ENCODE measurements around the gene TENM4.

DNA sequence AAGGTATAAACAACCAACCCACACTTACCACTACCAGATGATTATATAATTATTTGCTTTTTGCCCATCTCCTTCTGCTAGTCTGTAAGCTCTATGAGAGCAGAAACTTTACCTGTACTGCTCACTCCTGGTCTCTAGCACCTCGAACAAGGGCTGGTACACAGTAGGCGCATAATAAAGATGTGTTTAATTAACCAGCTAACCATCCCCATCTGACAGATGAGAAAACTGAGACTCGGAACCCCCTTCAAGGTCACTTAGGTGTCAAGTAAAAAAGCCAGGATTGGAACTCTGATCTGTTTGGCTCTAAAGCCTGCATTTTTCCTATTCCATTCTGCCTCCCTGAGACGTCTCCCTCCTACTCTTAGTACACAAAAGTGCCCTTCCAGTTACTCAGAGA, 370.3 kb downstream of the TENM4 start:
- TF ChIP-seq CTCF (IDR thresholded peaks at IDR 0.05) (no peak), POLR2A (IDR thresholded peaks at IDR 0.05) (no peak)

Measured in heart left ventricle (tissue), 13 donors.